Chondrocyte (in vitro differentiated cells): ENCODE data around the gene AKR7A2. TPM values are rescaled to one million over a fixed set of nuclear protein-coding genes. Genes with fewer than 3 reads are reported as not detected.

Experiments used
- DNase-seq: peaks from one replicate; pipeline ENCODE4 v3.0.0; 2021; ENCODE audit warnings: mixed read lengths, low spot score
- H3K27ac Mint-ChIP-seq: one replicate; pipeline ENCODE4 v1.8.0; 2021; ENCODE audit warnings: mild to moderate bottlenecking, moderate library complexity, mixed read lengths; ENCODE audit not compliant: unreplicated experiment
- H3K27me3 Mint-ChIP-seq: 2 replicates; pipeline ENCODE4 v1.8.0; 2021; ENCODE audit warnings: low read depth, mixed read lengths
- H3K36me3 Mint-ChIP-seq: 2 replicates; pipeline ENCODE4 v1.8.0; 2021; ENCODE audit warnings: low read depth, mixed read lengths
- H3K4me1 Mint-ChIP-seq: 2 replicates; pipeline ENCODE4 v1.8.0; 2021; ENCODE audit warnings: low read depth, mild to moderate bottlenecking, mixed read lengths
- H3K4me3 Mint-ChIP-seq: one replicate; pipeline ENCODE4 v1.8.0; 2021; ENCODE audit warnings: mild to moderate bottlenecking, moderate library complexity, mixed read lengths; ENCODE audit not compliant: unreplicated experiment
- H3K9me3 Mint-ChIP-seq: 2 replicates; pipeline ENCODE4 v1.8.0; 2021; ENCODE audit warnings: low read depth, mixed read lengths
- CTCF ChIP-seq: fragments of 200-600 bp; sonication (generic); IDR thresholded peaks from 2 replicates; pipeline ENCODE4 v1.5.0; 2021; ENCODE audit warnings: antibody characterized with exemption, mild to moderate bottlenecking, moderate library complexity
- total RNA-seq: library from RNA; stranded (reverse); gene quantifications from 3 replicates; pipeline ENCODE4 v1.2.1, GENCODE V29; 2021

The AKR7A2 gene
- total RNA-seq, 1 donor from 2014 or later: 46.6 TPM

GRCh38 chr1:19255288-19255687, 56.7 kb downstream of the AKR7A2 start:
- no peaks in the 10 kb centered on the region for H3K27me3 Mint-ChIP-seq
- H3K9me3 Mint-ChIP-seq: no peaks in the 10 kb centered on the region
- no peak for TF ChIP-seq CTCF
- H3K4me1 Mint-ChIP-seq: peaks cover 23% of the 10 kb centered on the region
- no peak for DNase-seq
- peaks cover 8% of the 10 kb centered on the region for H3K36me3 Mint-ChIP-seq
- no peak overlapping the region for H3K4me3 Mint-ChIP-seq
- no peak overlapping the region for H3K27ac Mint-ChIP-seq

DNA sequence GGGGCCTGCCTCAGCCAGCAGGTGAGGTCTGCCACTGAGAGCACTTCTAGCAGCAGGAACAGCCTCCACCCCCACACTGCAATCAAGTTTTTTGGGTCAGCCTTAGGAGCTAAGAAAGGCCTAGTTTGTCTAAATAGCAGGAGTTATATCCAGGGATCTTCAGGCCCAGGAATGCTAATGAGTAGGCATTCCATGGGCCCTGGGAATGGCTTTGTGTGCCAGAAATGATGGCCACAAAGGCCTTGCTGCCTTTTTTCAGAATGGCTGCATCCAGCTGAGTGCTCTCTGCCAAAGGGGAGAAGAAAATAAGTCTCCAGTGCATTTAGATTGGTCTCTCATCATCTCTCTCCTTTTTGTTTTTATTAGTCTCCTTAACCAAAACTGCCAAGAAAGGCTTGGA, 57.5 kb downstream of the AKR7A2 start:
- Mint-ChIP-seq H3K27ac (no peak overlapping the region), H3K9me3 (no peaks in the 10 kb centered on the region)

More for the DNA sequence above, 57.5 kb downstream of the AKR7A2 start:
- DNase-seq: no peak
- H3K4me3 Mint-ChIP-seq: no peak overlapping the region
- no peaks in the 10 kb centered on the region for H3K27me3 Mint-ChIP-seq
- H3K36me3 Mint-ChIP-seq: peaks cover 7% of the 10 kb centered on the region
- TF ChIP-seq CTCF: no peak
- H3K4me1 Mint-ChIP-seq: peaks cover 25% of the 10 kb centered on the region

Other genes with a start within 250 kb of the AKR7A2 start
- 133 to 144 TPM (median 135 TPM) in 3 replicates for gene UBR4, start 101.9 kb downstream of the AKR7A2 start, total RNA-seq
- 51.9 to 55.6 TPM (median 55.2 TPM) in 3 replicates for gene EMC1, start 60.6 kb downstream of the AKR7A2 start, total RNA-seq
- gene MRTO4, start 60.3 kb downstream of the AKR7A2 start, total RNA-seq: 16.2 to 20.4 TPM (median 17.7 TPM) in 3 replicates
- 0.45 to 1.5 TPM (median 0.51 TPM) in 3 replicates for gene AKR7A3, start 23.4 kb downstream of the AKR7A2 start, total RNA-seq
- gene SLC66A1, start 182 bp upstream of the AKR7A2 start, total RNA-seq: 15.7 to 20.1 TPM (median 18.8 TPM) in 3 replicates
- gene CAPZB, start 173.4 kb upstream of the AKR7A2 start, total RNA-seq: 285 to 353 TPM (median 352 TPM) in 3 replicates